HUES6 (cell line): ENCODE measurements around the gene ANXA1.

ENCODE experiments used
- H3K27ac ChIP-seq: 2 replicates; pipeline ENCODE4 v1.7.0; 2013; ENCODE audit warnings: low read depth, mild to moderate bottlenecking, low read length, inconsistent platforms
- H3K27me3 ChIP-seq: 2 replicates; pipeline ENCODE4 v1.6.1; 2013; ENCODE audit warnings: low read length; ENCODE audit not compliant: control insufficient read depth, insufficient read depth
- H3K36me3 ChIP-seq: 2 replicates; pipeline ENCODE4 v1.6.1; 2013; ENCODE audit warnings: low read length; ENCODE audit not compliant: control insufficient read depth, insufficient read depth
- H3K4me1 ChIP-seq: 2 replicates; pipeline ENCODE4 v1.6.1; 2013; ENCODE audit warnings: low read length; ENCODE audit not compliant: control insufficient read depth, insufficient read depth
- H3K4me3 ChIP-seq: 2 replicates; pipeline ENCODE4 v1.5.1; 2013; ENCODE audit warnings: low read depth, low read length
- H3K9ac ChIP-seq: one replicate; pipeline ENCODE4 v1.6.1; 2013; ENCODE audit warnings: mild to moderate bottlenecking, low read length
- H3K9me3 ChIP-seq: 2 replicates; pipeline ENCODE4 v1.6.1; 2013; ENCODE audit warnings: low read depth, low read length; ENCODE audit not compliant: control insufficient read depth, insufficient read depth

The ANXA1 gene

GRCh38 chr9:73213300-73213699, 61.6 kb downstream of the ANXA1 start:
- Histone ChIP-seq H3K36me3 (no peaks in the 10 kb centered on the region), H3K27ac (no peak overlapping the region), H3K4me1 (peaks cover 26% of the 10 kb centered on the region), H3K9me3 (peaks cover 6% of the 10 kb centered on the region), H3K27me3 (no peaks in the 10 kb centered on the region), H3K9ac (no peak overlapping the region), H3K4me3 (no peak overlapping the region)

GRCh38 chr9:73215249-73215648, 63.6 kb downstream of the ANXA1 start:
- Histone ChIP-seq H3K36me3 (no peaks in the 10 kb centered on the region), H3K9ac (peak overlapping the region; percentile 49)

GRCh38 chr9:73216100-73216499, 64.4 kb downstream of the ANXA1 start:
- no peaks in the 10 kb centered on the region for H3K36me3 ChIP-seq
- no peaks in the 10 kb centered on the region for H3K27me3 ChIP-seq
- no peak overlapping the region for H3K9ac ChIP-seq

More at GRCh38 chr9:73215249-73215648, 63.6 kb downstream of the ANXA1 start:
- Histone ChIP-seq H3K9me3 (peaks cover 26% of the 10 kb centered on the region), H3K27me3 (no peaks in the 10 kb centered on the region), H3K4me1 (peaks cover 26% of the 10 kb centered on the region), H3K27ac (peak overlapping the region; percentile 80), H3K4me3 (peak overlapping the region; percentile 29)

More at GRCh38 chr9:73216100-73216499, 64.4 kb downstream of the ANXA1 start:
- peaks cover 34% of the 10 kb centered on the region for H3K9me3 ChIP-seq
- H3K4me1 ChIP-seq = peaks cover 26% of the 10 kb centered on the region
- H3K4me3 ChIP-seq = no peak overlapping the region
- peak overlapping the region; percentile 62 for H3K27ac ChIP-seq
